ENCODE measurements around the gene TEX2. TPM values are rescaled to one million over a fixed set of nuclear protein-coding genes. Genes with fewer than 3 reads are reported as not detected.
A peak's percentile ranks its signal among the peaks of the same experiment; 100 is the strongest.

Gene TEX2
- 9.3 TPM for total RNA-seq
- polyA plus RNA-seq = 1 to 10 TPM; 6.0 to 6.8 (median 6.1) TPM

GRCh38 chr17:64263000-64263766 is at the start of gene TEX2:
Gene TEX2 (minus strand): TSS chr17:64263260. CDS start chr17:64214217, 49,043 bp downstream.
- Histone ChIP-seq H3K4me3 (ENCODE audit: low read depth, low read length) (peak within 1 kb of the TSS; percentile 90), H3K4me1 (ENCODE audit: control insufficient read depth, insufficient read depth, low read length, poor library complexity, severe bottlenecking) (peaks cover 21% of the 10 kb centered on the region), H3K36me3 (ENCODE audit: control insufficient read depth, insufficient read depth, low read length) (no peaks in the 10 kb centered on the region), H3K27me3 (ENCODE audit: control insufficient read depth, insufficient read depth, low read length) (peaks cover 1% of the 10 kb centered on the region), H3K9me3 (ENCODE audit: control insufficient read depth in 2 of 2, low read length in 2 of 2) (no peaks in the 10 kb centered on the region), H3K27ac (ENCODE audit: insufficient read depth, low read length, poor library complexity, severe bottlenecking) (peak within 1 kb of the TSS; percentile 79)
- ATAC-seq (ENCODE audit: low read depth in 2 of 2) = peak; percentile 92 to 93
- peaks cover 44% of the 10 kb centered on the region for H3K27me3 Mint-ChIP-seq
- peak; percentile 85 to 94 (median 87) for DNase-seq
- no peaks in the 10 kb centered on the region for H3K36me3 Mint-ChIP-seq
- no peaks in the 10 kb centered on the region for H3K9me3 Mint-ChIP-seq
- H3K4me1 Mint-ChIP-seq = peaks cover 22 to 44% (median 27%) of the 10 kb centered on the region in 4 donors
- peak within 1 kb of the TSS; percentile 93 to 99 (median 96) for H3K4me3 Mint-ChIP-seq
- H3K27ac Mint-ChIP-seq = peak within 1 kb of the TSS; percentile 90 to 95 (median 94)

DNA sequence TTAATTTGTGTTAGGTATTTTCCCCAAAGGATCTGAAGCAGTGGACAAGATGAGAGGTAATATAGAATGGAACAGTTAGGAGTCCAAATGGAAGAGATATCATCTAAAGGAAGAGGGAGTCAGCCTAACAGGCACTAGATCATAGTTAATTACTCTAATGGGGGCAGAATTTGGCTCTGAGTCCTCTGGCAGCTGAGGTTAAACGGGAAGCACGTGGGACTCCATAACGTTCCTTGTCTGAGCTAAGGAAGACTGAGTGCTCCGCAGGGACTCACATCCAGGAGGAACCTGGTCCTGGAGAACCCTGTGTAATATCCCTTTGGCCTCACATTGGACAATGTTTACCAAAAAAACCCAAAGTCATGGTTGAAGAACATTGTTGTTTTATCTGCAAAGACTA is 46.6 kb upstream of the TEX2 start:
- Histone ChIP-seq H3K27me3 (ENCODE audit: control insufficient read depth, insufficient read depth, low read length) (no peaks in the 10 kb centered on the region), H3K27ac (ENCODE audit: insufficient read depth, low read length, poor library complexity, severe bottlenecking) (no peak overlapping the region), H3K4me3 (ENCODE audit: low read depth, low read length) (no peak overlapping the region), H3K36me3 (ENCODE audit: control insufficient read depth, insufficient read depth, low read length) (no peaks in the 10 kb centered on the region), H3K4me1 (ENCODE audit: control insufficient read depth, insufficient read depth, low read length, poor library complexity, severe bottlenecking) (no peaks in the 10 kb centered on the region), H3K9me3 (ENCODE audit: control insufficient read depth in 2 of 2, low read length in 2 of 2) (no peaks in the 10 kb centered on the region)
- peaks cover 4% of the 10 kb centered on the region for H3K27me3 Mint-ChIP-seq
- no peak overlapping the region for H3K4me3 Mint-ChIP-seq
- no peak overlapping the region for H3K27ac Mint-ChIP-seq
- ATAC-seq (ENCODE audit: low read depth in 2 of 2) (no peak), DNase-seq (no peak)
- peaks cover 0 to 2% (median 0%) of the 10 kb centered on the region in 4 donors for H3K4me1 Mint-ChIP-seq
- H3K36me3 Mint-ChIP-seq = no peaks in the 10 kb centered on the region
- H3K9me3 Mint-ChIP-seq = no peaks in the 10 kb centered on the region

- Mint-ChIP-seq H3K4me3 (no peak overlapping the region), H3K4me1 (peaks cover 0 to 2% (median 0%) of the 10 kb centered on the region in 4 donors), H3K27me3 (peaks cover 4% of the 10 kb centered on the region), H3K9me3 (no peaks in the 10 kb centered on the region), H3K36me3 (no peaks in the 10 kb centered on the region), H3K27ac (no peak overlapping the region)
- H3K36me3 ChIP-seq (ENCODE audit: control insufficient read depth, insufficient read depth, low read length) = no peaks in the 10 kb centered on the region
- ATAC-seq (ENCODE audit: low read depth in 2 of 2) = no peak
- H3K27ac ChIP-seq (ENCODE audit: insufficient read depth, low read length, poor library complexity, severe bottlenecking) = no peak overlapping the region
- no peak overlapping the region for H3K4me3 ChIP-seq (ENCODE audit: low read depth, low read length)
- no peaks in the 10 kb centered on the region for H3K4me1 ChIP-seq (ENCODE audit: control insufficient read depth, insufficient read depth, low read length, poor library complexity, severe bottlenecking)
- no peaks in the 10 kb centered on the region for H3K27me3 ChIP-seq (ENCODE audit: control insufficient read depth, insufficient read depth, low read length)
- no peaks in the 10 kb centered on the region for H3K9me3 ChIP-seq (ENCODE audit: control insufficient read depth in 2 of 2, low read length in 2 of 2)
- DNase-seq = no peak
Measured at GRCh38 chr17:64309021-64309420, 46.0 kb upstream of the TEX2 start.

DNA sequence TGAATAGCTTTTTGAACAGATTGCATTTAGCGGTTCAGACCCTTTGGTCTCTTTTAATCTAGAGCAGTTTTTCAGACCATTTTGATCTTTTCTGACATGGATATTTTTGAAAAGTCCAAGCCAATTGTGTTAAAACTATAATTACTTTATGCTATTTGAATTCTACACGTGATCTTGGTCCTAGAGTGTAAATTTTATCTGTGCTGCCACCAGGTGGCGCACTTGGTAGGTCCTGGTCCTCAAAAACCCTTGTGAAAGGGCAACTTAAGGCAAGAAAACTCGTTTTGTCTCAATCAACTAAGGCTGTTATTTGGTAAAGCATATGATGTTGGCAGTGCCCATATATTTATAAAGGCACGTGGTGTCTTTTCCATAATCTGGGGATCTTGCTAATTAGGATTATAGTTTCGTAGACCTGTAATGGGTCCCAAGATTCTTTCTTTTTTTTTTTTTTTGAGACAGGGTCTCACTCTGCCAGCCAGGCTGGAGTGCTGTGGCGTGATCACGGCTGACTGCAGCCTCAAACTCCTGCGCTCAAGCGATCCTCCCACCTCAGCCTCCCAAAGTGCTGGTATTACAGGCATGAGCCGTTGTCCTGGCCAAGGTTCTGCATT is 43.9 kb upstream of the TEX2 start:
- H3K9me3 ChIP-seq (ENCODE audit: control insufficient read depth in 2 of 2, low read length in 2 of 2) = no peaks in the 10 kb centered on the region
- H3K9me3 Mint-ChIP-seq = no peaks in the 10 kb centered on the region
- H3K4me1 ChIP-seq (ENCODE audit: control insufficient read depth, insufficient read depth, low read length, poor library complexity, severe bottlenecking) = no peaks in the 10 kb centered on the region
- no peak overlapping the region for H3K4me3 Mint-ChIP-seq
- H3K36me3 ChIP-seq (ENCODE audit: control insufficient read depth, insufficient read depth, low read length) = no peaks in the 10 kb centered on the region
- peak in 1 of 2 donors; percentile 46 for ATAC-seq (ENCODE audit: low read depth in 2 of 2)
- no peak overlapping the region for H3K4me3 ChIP-seq (ENCODE audit: low read depth, low read length)
- H3K4me1 Mint-ChIP-seq = peaks cover 0 to 2% (median 0%) of the 10 kb centered on the region in 4 donors
- DNase-seq = peak; percentile 44 to 80 (median 62)
- no peaks in the 10 kb centered on the region for H3K27me3 Mint-ChIP-seq
- H3K27ac Mint-ChIP-seq = no peak overlapping the region
- no peaks in the 10 kb centered on the region for H3K27me3 ChIP-seq (ENCODE audit: control insufficient read depth, insufficient read depth, low read length)
- no peaks in the 10 kb centered on the region for H3K36me3 Mint-ChIP-seq
- H3K27ac ChIP-seq (ENCODE audit: insufficient read depth, low read length, poor library complexity, severe bottlenecking) = no peak overlapping the region

DNA sequence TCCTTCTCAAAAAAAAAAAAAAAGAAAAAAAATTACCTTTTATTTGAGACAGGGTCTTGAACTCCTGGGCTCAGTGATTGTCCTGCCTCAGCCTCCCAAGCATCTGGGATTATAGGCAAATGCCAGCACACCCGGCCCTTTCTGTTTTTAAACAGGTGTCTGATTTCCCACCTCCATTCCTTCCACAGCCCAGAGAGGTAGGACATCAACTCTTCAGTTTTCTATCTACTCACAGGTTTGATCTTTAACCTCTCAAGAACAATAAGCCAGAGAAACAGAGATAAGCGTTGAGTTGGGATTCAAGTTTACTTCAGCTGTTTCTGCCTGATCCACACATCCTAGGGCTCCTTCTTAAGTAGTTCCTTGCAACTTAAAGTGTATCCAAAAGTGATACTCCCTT is 41.5 kb upstream of the TEX2 start:
- DNase-seq = no peak
- no peaks in the 10 kb centered on the region for H3K27me3 ChIP-seq (ENCODE audit: control insufficient read depth, insufficient read depth, low read length)
- Mint-ChIP-seq H3K27ac (no peak overlapping the region), H3K4me1 (peaks cover 0 to 2% (median 0%) of the 10 kb centered on the region in 4 donors), H3K36me3 (no peaks in the 10 kb centered on the region), H3K4me3 (no peak overlapping the region), H3K27me3 (peaks cover 6% of the 10 kb centered on the region), H3K9me3 (no peaks in the 10 kb centered on the region)
- H3K27ac ChIP-seq (ENCODE audit: insufficient read depth, low read length, poor library complexity, severe bottlenecking) = no peak overlapping the region
- no peaks in the 10 kb centered on the region for H3K36me3 ChIP-seq (ENCODE audit: control insufficient read depth, insufficient read depth, low read length)
- no peaks in the 10 kb centered on the region for H3K4me1 ChIP-seq (ENCODE audit: control insufficient read depth, insufficient read depth, low read length, poor library complexity, severe bottlenecking)
- no peak for ATAC-seq (ENCODE audit: low read depth in 2 of 2)
- H3K4me3 ChIP-seq (ENCODE audit: low read depth, low read length) = no peak overlapping the region
- H3K9me3 ChIP-seq (ENCODE audit: control insufficient read depth in 2 of 2, low read length in 2 of 2) = no peaks in the 10 kb centered on the region

DNA sequence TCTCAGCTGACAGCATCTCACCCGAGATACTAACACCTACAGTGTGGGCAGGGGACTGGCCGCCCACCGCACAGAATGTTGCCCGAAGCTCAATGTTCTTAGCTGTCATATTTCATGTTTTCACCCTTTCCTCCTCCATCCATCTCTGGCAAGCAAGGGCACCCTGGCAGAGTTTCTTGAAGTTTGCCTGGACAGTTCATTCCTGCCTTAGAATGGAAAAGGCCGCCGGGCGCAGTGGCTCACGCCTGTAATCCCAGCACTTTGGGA is 37.6 kb upstream of the TEX2 start:
- Histone ChIP-seq H3K4me1 (ENCODE audit: control insufficient read depth, insufficient read depth, low read length, poor library complexity, severe bottlenecking) (no peaks in the 10 kb centered on the region), H3K27me3 (ENCODE audit: control insufficient read depth, insufficient read depth, low read length) (no peaks in the 10 kb centered on the region), H3K4me3 (ENCODE audit: low read depth, low read length) (no peak overlapping the region), H3K9me3 (ENCODE audit: control insufficient read depth in 2 of 2, low read length in 2 of 2) (no peaks in the 10 kb centered on the region), H3K36me3 (ENCODE audit: control insufficient read depth, insufficient read depth, low read length) (no peaks in the 10 kb centered on the region), H3K27ac (ENCODE audit: insufficient read depth, low read length, poor library complexity, severe bottlenecking) (no peak overlapping the region)
- H3K4me1 Mint-ChIP-seq = no peaks in the 10 kb centered on the region
- ATAC-seq (ENCODE audit: low read depth in 2 of 2) = no peak
- H3K27ac Mint-ChIP-seq = no peak overlapping the region
- peaks cover 23% of the 10 kb centered on the region for H3K27me3 Mint-ChIP-seq
- H3K4me3 Mint-ChIP-seq = no peak overlapping the region
- peaks cover 0 to 2% (median 0%) of the 10 kb centered on the region in 7 donors for H3K9me3 Mint-ChIP-seq
- DNase-seq = no peak
- H3K36me3 Mint-ChIP-seq = no peaks in the 10 kb centered on the region

GRCh38 chr17:64297467-64298088 is 34.5 kb upstream of the TEX2 start:
- Mint-ChIP-seq H3K27ac (no peak overlapping the region), H3K27me3 (peaks cover 33% of the 10 kb centered on the region), H3K9me3 (peaks cover 0 to 4% (median 0%) of the 10 kb centered on the region in 7 donors), H3K4me1 (no peaks in the 10 kb centered on the region), H3K4me3 (no peak overlapping the region), H3K36me3 (no peaks in the 10 kb centered on the region)
- Histone ChIP-seq H3K36me3 (ENCODE audit: control insufficient read depth, insufficient read depth, low read length) (no peaks in the 10 kb centered on the region), H3K27me3 (ENCODE audit: control insufficient read depth, insufficient read depth, low read length) (no peaks in the 10 kb centered on the region), H3K9me3 (ENCODE audit: control insufficient read depth in 2 of 2, low read length in 2 of 2) (no peaks in the 10 kb centered on the region), H3K4me3 (ENCODE audit: low read depth, low read length) (no peak overlapping the region), H3K27ac (ENCODE audit: insufficient read depth, low read length, poor library complexity, severe bottlenecking) (no peak overlapping the region), H3K4me1 (ENCODE audit: control insufficient read depth, insufficient read depth, low read length, poor library complexity, severe bottlenecking) (no peaks in the 10 kb centered on the region)
- ATAC-seq (ENCODE audit: low read depth in 2 of 2) (no peak), DNase-seq (no peak)

Data from CD4-positive, CD25-positive, alpha-beta regulatory T cell (primary cell).